GM23338 (cell line): ENCODE data around the gene OVCA2. TPM values are rescaled to one million over a fixed set of nuclear protein-coding genes. Genes with fewer than 3 reads are reported as not detected.

ENCODE experiments used
- ATAC-seq: fragments of 200-7000 bp; cut with Tn5 transposase; 3 replicates; pipeline ENCODE4 v1.9.1; 2020
- DNase-seq: peaks from one replicate; pipeline ENCODE4 v3.0.0-alpha.2; 2015; ENCODE audit warnings: low spot score
- H2AFZ ChIP-seq: fragments of 200-600 bp; sonication (generic); 2 replicates; pipeline ENCODE4 v1.8.0; 2016; ENCODE audit warnings: antibody characterized with exemption, mild to moderate bottlenecking, moderate library complexity
- H3F3A ChIP-seq: fragments of 200-600 bp; sonication (generic); replicated peaks from 2 replicates; pipeline ENCODE4 v1.8.0; 2017; ENCODE audit warnings: antibody characterized with exemption, mixed run types, low read depth
- H3K27ac ChIP-seq: fragments of 200-600 bp; sonication (generic); 2 replicates; pipeline ENCODE4 v1.6.1; 2016; ENCODE audit warnings: low read depth
- H3K27me3 ChIP-seq: fragments of 200-600 bp; sonication (generic); 2 replicates; pipeline ENCODE4 v1.8.0; 2016; ENCODE audit warnings: mild to moderate bottlenecking, mixed run types, moderate library complexity; ENCODE audit not compliant: insufficient read depth
- H3K36me3 ChIP-seq: fragments of 200-600 bp; sonication (generic); 2 replicates; pipeline ENCODE4 v1.8.0; 2016; ENCODE audit warnings: mild to moderate bottlenecking; ENCODE audit not compliant: insufficient read depth
- H3K4me1 ChIP-seq: fragments of 200-600 bp; sonication (generic); 2 replicates; pipeline ENCODE4 v1.8.0; 2016; ENCODE audit warnings: mild to moderate bottlenecking, moderate library complexity; ENCODE audit not compliant: insufficient read depth
- H3K4me2 ChIP-seq: fragments of 200-600 bp; sonication (generic); 2 replicates; pipeline ENCODE4 v1.7.1; 2017; ENCODE audit warnings: mixed run types
- H3K4me3 ChIP-seq: fragments of 200-600 bp; sonication (generic); 2 replicates; pipeline ENCODE4 v1.6.1; 2016; ENCODE audit warnings: mixed run types
- H3K79me2 ChIP-seq: fragments of 200-600 bp; sonication (generic); replicated peaks from 2 replicates; pipeline ENCODE4 v1.8.0; 2017; ENCODE audit warnings: mild to moderate bottlenecking; ENCODE audit not compliant: insufficient read depth
- H3K9me2 ChIP-seq: fragments of 200-600 bp; sonication (generic); 2 replicates; pipeline ENCODE4 v1.8.0; 2017; ENCODE audit not compliant: insufficient read depth
- H4K20me1 ChIP-seq: fragments of 200-600 bp; sonication (generic); replicated peaks from 2 replicates; pipeline ENCODE4 v1.8.0; 2017; ENCODE audit warnings: mild to moderate bottlenecking; ENCODE audit not compliant: insufficient read depth
- H3K27ac Mint-ChIP-seq: 2 replicates; pipeline ENCODE4 v1.8.0; 2020; ENCODE audit warnings: inconsistent platforms, mild to moderate bottlenecking, moderate library complexity, mixed read lengths
- H3K27me3 Mint-ChIP-seq: 3 replicates; pipeline ENCODE4 v1.8.0; 2022; ENCODE audit warnings: low read depth, mild to moderate bottlenecking, moderate library complexity, mixed read lengths, inconsistent platforms; ENCODE audit not compliant: insufficient read depth, poor library complexity
- H3K36me3 Mint-ChIP-seq: 3 replicates; pipeline ENCODE4 v1.8.0; 2021; ENCODE audit warnings: low read depth, mild to moderate bottlenecking, inconsistent platforms, moderate library complexity, mixed read lengths
- H3K4me1 Mint-ChIP-seq: 3 replicates; pipeline ENCODE4 v1.8.0; 2020; ENCODE audit warnings: mild to moderate bottlenecking, inconsistent platforms, mixed read lengths
- H3K4me3 Mint-ChIP-seq: 3 replicates; pipeline ENCODE4 v1.8.0; 2021; ENCODE audit warnings: moderate library complexity, mild to moderate bottlenecking, inconsistent platforms, mixed read lengths
- H3K9me3 Mint-ChIP-seq: 3 replicates; pipeline ENCODE4 v1.8.0; 2020; ENCODE audit warnings: moderate library complexity, mild to moderate bottlenecking, inconsistent platforms, mixed read lengths
- CREB1 ChIP-seq: fragments of 250-450 bp; sonication (Bioruptor Pico); IDR thresholded peaks from 2 replicates; pipeline ENCODE4 v1.5.0; 2020; ENCODE audit warnings: low read depth, mild to moderate bottlenecking, moderate library complexity
- CTCF ChIP-seq, 2 experiments: fragments of 200-600 bp in 1 of 2; sonication (generic) in 1 of 2; conservative IDR thresholded peaks; 2 replicates each; pipeline versions ENCODE4 v1.5.1 to v1.6.1; 2016 to 2017; ENCODE audit warnings: antibody characterized with exemption in 2 of 2, low read depth in 2 of 2, mild to moderate bottlenecking in 2 of 2, moderate library complexity in 1 of 2
- ETS1 ChIP-seq: IDR thresholded peaks from 2 replicates; pipeline ENCODE4 v1.6.1; 2016; ENCODE audit warnings: antibody characterized with exemption
- EZH2 ChIP-seq: fragments of 200-600 bp; sonication (generic); IDR thresholded peaks from one replicate; pipeline ENCODE4 v1.8.0; 2017; ENCODE audit warnings: antibody characterized with exemption, mild to moderate bottlenecking, low read depth; ENCODE audit not compliant: unreplicated experiment
- NANOG ChIP-seq: IDR thresholded peaks from 2 replicates; pipeline ENCODE4 v1.6.1; 2016; ENCODE audit warnings: antibody characterized with exemption, borderline replicate concordance
- POLR2AphosphoS5 ChIP-seq: IDR thresholded peaks from 2 replicates; pipeline ENCODE4 v1.6.1; 2016; ENCODE audit warnings: antibody characterized with exemption, low read depth
- STAT1 ChIP-seq: IDR thresholded peaks from one replicate; pipeline ENCODE4 v1.6.1; 2016; ENCODE audit warnings: antibody characterized with exemption; ENCODE audit not compliant: unreplicated experiment
- ZNF331 ChIP-seq: fragments of 250-450 bp; sonication (Bioruptor Pico); IDR thresholded peaks from 2 replicates; pipeline ENCODE4 v1.5.0; 2020; ENCODE audit warnings: low read depth, mild to moderate bottlenecking, moderate library complexity
- ZNF462 ChIP-seq: fragments of 250-450 bp; sonication (Bioruptor Pico); IDR thresholded peaks from 2 replicates; pipeline ENCODE4 v1.5.0; 2020; ENCODE audit warnings: mild to moderate bottlenecking, moderate library complexity
- polyA plus RNA-seq: library from polyadenylated mRNA; unstranded; fragments of >200 nt; fragmentation: Nextera tagmentation; extraction: Ambion mirVana; gene quantifications from 2 replicates; pipeline ENCODE4 v1.2.1, GENCODE V29; 2016
- total RNA-seq: library from RNA; depleted of rRNA; stranded (reverse); fragments of >200 nt; shearing (Covaris generic); gene quantifications from 2 replicates; pipeline ENCODE4 v1.2.3, GENCODE V29; 2014

OVCA2 gene
- total and polyA plus RNA-seq, 2 experiments from 2014 or later, result 15.9 to 21.3 TPM

- Mint-ChIP-seq H3K36me3 (no peaks in the 10 kb centered on the region), H3K27me3 (peaks cover 27% of the 10 kb centered on the region), H3K27ac (no peak overlapping the region), H3K4me1 (peaks cover 29% of the 10 kb centered on the region), H3K4me3 (no peak overlapping the region), H3K9me3 (no peaks in the 10 kb centered on the region)
- H3K4me1 ChIP-seq, result peaks cover 14% of the 10 kb centered on the region; the same call in 1 of the 2 replicates
- H3K36me3 ChIP-seq, result no peaks in the 10 kb centered on the region
- DNase-seq (no peak), ATAC-seq (no peak)
- no peaks in the 10 kb centered on the region for H3K79me2 ChIP-seq
- H3F3A ChIP-seq, result no peaks in the 10 kb centered on the region
- H3K4me2 ChIP-seq, result no peak overlapping the region
- no peak overlapping the region for H3K4me3 ChIP-seq
- H2AFZ ChIP-seq, result no peak overlapping the region
- no peak for TF ChIP-seq CREB1 (CRISPR knock-in tag)
- TF ChIP-seq EZH2, result no peak
- no peak for TF ChIP-seq CTCF (conservative IDR thresholded peaks at IDR 0.05; ENCODE audit: low read depth in 2 of 2)
- no peak for TF ChIP-seq ZNF331 (CRISPR knock-in tag)
- TF ChIP-seq ETS1, result no peak
- TF ChIP-seq STAT1, result no peak
- TF ChIP-seq NANOG, result no peak
- no peak for TF ChIP-seq POLR2AphosphoS5
- no peak for TF ChIP-seq ZNF462 (CRISPR knock-in tag)
- peaks cover 32% of the 10 kb centered on the region for H3K27me3 ChIP-seq
- H4K20me1 ChIP-seq, result no peaks in the 10 kb centered on the region
- H3K27ac ChIP-seq, result no peak overlapping the region
- H3K9me2 ChIP-seq, result no peaks in the 10 kb centered on the region
Observed at GRCh38 chr17:1994707-1995106, 47.1 kb upstream of the OVCA2 start.
